Tibial nerve (tissue), 4 donors: ENCODE results near the gene SNX18.

Experiments
- EP300 ChIP-seq, 2 donors: sonication (generic); formaldehyde crosslinking; IDR thresholded peaks; one replicate each; pipeline ENCODE4 v1.6.1; 2017; ENCODE audit warnings: antibody characterized with exemption in 2 of 2, mild to moderate bottlenecking in 1 of 2
- POLR2A ChIP-seq, 2 donors: fragments of 450-650 bp; IDR thresholded peaks; one replicate each; pipeline ENCODE4 v1.6.1; 2017; ENCODE audit warnings: antibody characterized with exemption in 2 of 2, mild to moderate bottlenecking in 2 of 2, moderate library complexity in 2 of 2
- TF ChIP-seq, protein P1 (sequence below), 5 experiments: fragments of 200-600 bp in 3 of 5; fragments of 450-650 bp in 2 of 5; sonication (generic) in 3 of 5; IDR thresholded peaks; one replicate each; pipeline ENCODE4 v1.5.1; 2016 to 2019; ENCODE audit warnings: antibody characterized with exemption in 5 of 5, mild to moderate bottlenecking in 3 of 5, moderate library complexity in 2 of 5

- TF ChIP-seq POLR2A (IDR thresholded peaks at IDR 0.05) = no peak
- TF ChIP-seq EP300 (IDR thresholded peaks at IDR 0.05) = no peak
- TF ChIP-seq, protein P1, sequence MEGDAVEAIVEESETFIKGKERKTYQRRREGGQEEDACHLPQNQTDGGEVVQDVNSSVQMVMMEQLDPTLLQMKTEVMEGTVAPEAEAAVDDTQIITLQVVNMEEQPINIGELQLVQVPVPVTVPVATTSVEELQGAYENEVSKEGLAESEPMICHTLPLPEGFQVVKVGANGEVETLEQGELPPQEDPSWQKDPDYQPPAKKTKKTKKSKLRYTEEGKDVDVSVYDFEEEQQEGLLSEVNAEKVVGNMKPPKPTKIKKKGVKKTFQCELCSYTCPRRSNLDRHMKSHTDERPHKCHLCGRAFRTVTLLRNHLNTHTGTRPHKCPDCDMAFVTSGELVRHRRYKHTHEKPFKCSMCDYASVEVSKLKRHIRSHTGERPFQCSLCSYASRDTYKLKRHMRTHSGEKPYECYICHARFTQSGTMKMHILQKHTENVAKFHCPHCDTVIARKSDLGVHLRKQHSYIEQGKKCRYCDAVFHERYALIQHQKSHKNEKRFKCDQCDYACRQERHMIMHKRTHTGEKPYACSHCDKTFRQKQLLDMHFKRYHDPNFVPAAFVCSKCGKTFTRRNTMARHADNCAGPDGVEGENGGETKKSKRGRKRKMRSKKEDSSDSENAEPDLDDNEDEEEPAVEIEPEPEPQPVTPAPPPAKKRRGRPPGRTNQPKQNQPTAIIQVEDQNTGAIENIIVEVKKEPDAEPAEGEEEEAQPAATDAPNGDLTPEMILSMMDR (IDR thresholded peaks at IDR 0.05) = no peak
Measured at GRCh38 chr5:54518818-54519508, 1.4 kb downstream of the SNX18 start.
